Measurements from ENCODE around the gene LSP1.

LSP1 gene

GRCh38 chr11:1863352-1864216, 10.7 kb downstream of the LSP1 start:
- Histone ChIP-seq H3K9me3 (ENCODE audit: severe bottlenecking) (no peaks in the 10 kb centered on the region), H3K36me3 (no peaks in the 10 kb centered on the region), H3K4me3 (ENCODE audit: low read depth, low read length) (no peak overlapping the region), H3K27ac (no peak overlapping the region), H3K27me3 (ENCODE audit: insufficient read depth, low read depth, severe bottlenecking) (peaks cover 88% of the 10 kb centered on the region)
- no peak for TF ChIP-seq CTCF (IDR thresholded peaks at IDR 0.05; ENCODE audit: low read depth, low read length)
- no peak for DNase-seq

- no peaks in the 10 kb centered on the region for H3K9me3 ChIP-seq (ENCODE audit: severe bottlenecking)
- no peak for DNase-seq
- H3K27ac ChIP-seq, result no peak overlapping the region
- H3K36me3 ChIP-seq, result no peaks in the 10 kb centered on the region
- H3K27me3 ChIP-seq (ENCODE audit: insufficient read depth, low read depth, severe bottlenecking), result peaks cover 88% of the 10 kb centered on the region
- no peak overlapping the region for H3K4me3 ChIP-seq (ENCODE audit: low read depth, low read length)
- no peak for TF ChIP-seq CTCF (IDR thresholded peaks at IDR 0.05; ENCODE audit: low read depth, low read length)
Observed at GRCh38 chr11:1864231-1864630, 11.3 kb downstream of the LSP1 start.

GRCh38 chr11:1864831-1865665, 12.2 kb downstream of the LSP1 start:
- no peak for DNase-seq
- Histone ChIP-seq H3K27ac (no peak overlapping the region), H3K27me3 (ENCODE audit: insufficient read depth, low read depth, severe bottlenecking) (peaks cover 91% of the 10 kb centered on the region), H3K9me3 (ENCODE audit: severe bottlenecking) (no peaks in the 10 kb centered on the region), H3K4me3 (ENCODE audit: low read depth, low read length) (no peak overlapping the region), H3K36me3 (no peaks in the 10 kb centered on the region)
- no peak for TF ChIP-seq CTCF (IDR thresholded peaks at IDR 0.05; ENCODE audit: low read depth, low read length)

- Histone ChIP-seq H3K9me3 (ENCODE audit: severe bottlenecking) (no peaks in the 10 kb centered on the region), H3K4me3 (ENCODE audit: low read depth, low read length) (no peak overlapping the region), H3K27ac (no peak overlapping the region), H3K27me3 (ENCODE audit: insufficient read depth, low read depth, severe bottlenecking) (peaks cover 92% of the 10 kb centered on the region), H3K36me3 (no peaks in the 10 kb centered on the region)
- no peak for TF ChIP-seq CTCF (IDR thresholded peaks at IDR 0.05; ENCODE audit: low read depth, low read length)
- DNase-seq, result no peak
Observed at GRCh38 chr11:1866226-1866625, 13.3 kb downstream of the LSP1 start.

GRCh38 chr11:1866776-1867175, 13.9 kb downstream of the LSP1 start:
- TF ChIP-seq CTCF (IDR thresholded peaks at IDR 0.05; ENCODE audit: low read depth, low read length), result no peak
- Histone ChIP-seq H3K36me3 (no peaks in the 10 kb centered on the region), H3K27me3 (ENCODE audit: insufficient read depth, low read depth, severe bottlenecking) (peaks cover 93% of the 10 kb centered on the region), H3K4me3 (ENCODE audit: low read depth, low read length) (no peak overlapping the region), H3K9me3 (ENCODE audit: severe bottlenecking) (no peaks in the 10 kb centered on the region), H3K27ac (no peak overlapping the region)
- no peak for DNase-seq
